ENCODE results near the gene KCP.

DNA sequence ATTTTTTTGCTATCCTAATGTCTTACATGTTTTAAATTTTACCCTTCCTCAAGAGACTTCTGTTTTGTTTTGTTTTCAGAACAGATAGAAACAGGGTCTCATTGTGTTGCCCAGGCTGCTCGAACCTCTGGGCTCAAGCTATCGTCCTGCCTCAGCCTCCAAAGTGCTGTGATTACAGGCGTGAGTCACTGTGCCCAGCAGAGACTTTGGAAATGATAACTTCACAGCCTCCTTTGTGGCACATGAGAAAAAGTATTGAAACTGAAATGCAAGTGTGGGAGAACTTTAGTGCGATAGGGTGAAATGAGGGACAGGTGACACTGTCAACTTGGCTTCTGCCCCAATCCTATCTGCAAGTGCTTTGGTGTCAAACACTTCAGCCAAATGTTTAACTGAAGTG, 48.8 kb upstream of the KCP start:
- TF ChIP-seq, protein P1, sequence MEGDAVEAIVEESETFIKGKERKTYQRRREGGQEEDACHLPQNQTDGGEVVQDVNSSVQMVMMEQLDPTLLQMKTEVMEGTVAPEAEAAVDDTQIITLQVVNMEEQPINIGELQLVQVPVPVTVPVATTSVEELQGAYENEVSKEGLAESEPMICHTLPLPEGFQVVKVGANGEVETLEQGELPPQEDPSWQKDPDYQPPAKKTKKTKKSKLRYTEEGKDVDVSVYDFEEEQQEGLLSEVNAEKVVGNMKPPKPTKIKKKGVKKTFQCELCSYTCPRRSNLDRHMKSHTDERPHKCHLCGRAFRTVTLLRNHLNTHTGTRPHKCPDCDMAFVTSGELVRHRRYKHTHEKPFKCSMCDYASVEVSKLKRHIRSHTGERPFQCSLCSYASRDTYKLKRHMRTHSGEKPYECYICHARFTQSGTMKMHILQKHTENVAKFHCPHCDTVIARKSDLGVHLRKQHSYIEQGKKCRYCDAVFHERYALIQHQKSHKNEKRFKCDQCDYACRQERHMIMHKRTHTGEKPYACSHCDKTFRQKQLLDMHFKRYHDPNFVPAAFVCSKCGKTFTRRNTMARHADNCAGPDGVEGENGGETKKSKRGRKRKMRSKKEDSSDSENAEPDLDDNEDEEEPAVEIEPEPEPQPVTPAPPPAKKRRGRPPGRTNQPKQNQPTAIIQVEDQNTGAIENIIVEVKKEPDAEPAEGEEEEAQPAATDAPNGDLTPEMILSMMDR (conservative IDR thresholded peaks at IDR 0.05; ENCODE audit: low read length), result no peak
- no peak for TF ChIP-seq EZH2phosphoT487 (IDR thresholded peaks at IDR 0.05; ENCODE audit: borderline replicate concordance, low read depth, low read length)
